AML-193 (cell line): ENCODE measurements around the gene TEF.
A peak's percentile ranks its signal among the peaks of the same experiment; 100 is the strongest.
"Not testable (repeated sequence)": the region's sequence is repeated elsewhere in the genome, so short reads cannot be mapped to it uniquely, and the experiment has no call there.

Experiments
- DNase-seq, 2 experiments: peaks; one replicate each; lab custom pipeline; 2025; lab: John Stamatoyannopoulos, UW

Gene TEF

GRCh38 chr22:41382610-41383009 lies 868 bp downstream of the TEF start:
- DNase-seq, result no peak

- no peak for DNase-seq
These were observed 1.3 kb downstream of the TEF start for GRCh38 chr22:41383085-41383484.

DNA sequence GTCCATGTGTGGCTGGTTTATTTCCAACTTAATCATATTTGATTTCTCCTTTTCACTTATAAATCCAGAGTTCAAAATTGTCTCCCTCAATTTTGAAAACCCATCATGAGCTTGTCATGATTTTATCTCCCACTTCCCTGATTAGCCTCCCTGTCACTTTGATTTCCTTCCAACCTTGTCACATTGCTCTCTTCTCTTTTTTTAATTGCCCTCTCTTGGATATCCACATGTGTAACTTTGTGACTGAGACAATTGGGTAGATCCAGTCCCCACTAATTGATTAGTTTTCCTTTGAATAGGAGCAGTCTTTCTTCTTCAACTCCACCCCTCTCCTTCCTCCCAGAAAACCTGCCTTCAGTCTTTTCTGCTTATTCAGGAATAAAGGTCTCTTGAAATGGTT lies 2.4 kb downstream of the TEF start:
- DNase-seq, result no peak

DNA sequence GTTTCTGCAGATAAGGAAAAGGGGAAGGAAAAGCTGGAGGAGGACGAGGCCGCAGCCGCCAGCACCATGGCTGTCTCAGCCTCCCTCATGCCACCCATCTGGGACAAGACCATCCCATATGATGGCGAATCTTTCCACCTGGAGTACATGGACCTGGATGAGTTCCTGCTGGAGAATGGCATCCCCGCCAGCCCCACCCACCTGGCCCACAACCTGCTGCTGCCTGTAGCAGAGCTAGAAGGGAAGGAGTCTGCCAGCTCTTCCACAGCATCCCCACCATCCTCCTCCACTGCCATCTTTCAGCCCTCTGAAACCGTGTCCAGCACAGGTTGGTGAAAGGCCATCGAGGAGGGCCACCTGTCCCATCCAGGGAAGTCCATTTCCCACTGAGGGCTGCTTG lies 5.6 kb downstream of the TEF start:
- no peak for DNase-seq

DNA sequence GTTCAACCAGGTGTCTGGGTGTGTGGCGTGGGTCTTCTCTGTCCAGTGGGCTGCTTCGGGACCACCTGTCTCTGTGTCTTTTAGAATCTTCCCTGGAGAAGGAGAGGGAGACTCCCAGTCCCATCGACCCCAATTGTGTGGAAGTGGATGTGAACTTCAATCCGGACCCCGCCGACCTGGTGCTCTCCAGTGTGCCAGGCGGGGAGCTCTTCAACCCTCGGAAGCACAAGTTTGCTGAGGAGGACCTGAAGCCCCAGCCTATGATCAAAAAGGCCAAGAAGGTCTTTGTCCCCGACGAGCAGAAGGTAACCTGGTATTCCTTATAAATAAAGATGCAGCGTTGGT lies 12.2 kb downstream of the TEF start:
- DNase-seq, result no peak

- DNase-seq, result no peak
These were observed 13.9 kb downstream of the TEF start for GRCh38 chr22:41395531-41396240.

DNA sequence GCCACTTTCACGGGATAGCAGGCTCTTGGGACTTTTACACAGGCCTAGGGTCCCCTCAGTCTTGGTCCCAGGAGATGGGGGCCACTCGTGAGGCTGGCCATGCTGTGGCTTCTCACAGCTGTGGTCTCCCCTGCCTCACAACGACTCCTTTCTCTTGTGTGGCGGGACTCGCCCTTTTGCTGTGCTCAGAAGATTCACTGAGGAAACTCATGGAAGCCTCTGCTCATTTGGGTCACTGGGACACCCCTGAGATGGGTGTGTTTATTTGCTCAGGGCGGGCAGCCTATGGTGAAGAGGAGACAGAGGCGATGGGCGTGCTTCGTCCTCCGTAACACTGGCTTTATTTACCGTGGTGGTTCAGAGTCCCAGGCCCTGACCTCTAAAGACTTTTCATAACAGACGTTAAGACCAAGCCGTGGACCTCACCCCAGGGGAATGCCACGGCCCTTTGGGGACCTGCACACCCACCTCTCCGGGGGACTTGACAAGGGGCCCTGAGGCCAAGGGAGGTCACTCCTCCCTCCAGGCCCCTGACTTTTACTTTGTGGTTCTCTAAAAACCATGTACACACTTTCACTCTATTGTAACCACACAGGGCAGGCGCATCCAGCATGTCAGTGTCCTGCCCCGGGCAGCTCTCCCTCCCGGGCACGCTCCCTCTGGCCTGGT lies 15.5 kb downstream of the TEF start:
- DNase-seq, result no peak

- no peak for DNase-seq
These were observed 17.2 kb downstream of the TEF start for GRCh38 chr22:41398921-41399320.

DNA sequence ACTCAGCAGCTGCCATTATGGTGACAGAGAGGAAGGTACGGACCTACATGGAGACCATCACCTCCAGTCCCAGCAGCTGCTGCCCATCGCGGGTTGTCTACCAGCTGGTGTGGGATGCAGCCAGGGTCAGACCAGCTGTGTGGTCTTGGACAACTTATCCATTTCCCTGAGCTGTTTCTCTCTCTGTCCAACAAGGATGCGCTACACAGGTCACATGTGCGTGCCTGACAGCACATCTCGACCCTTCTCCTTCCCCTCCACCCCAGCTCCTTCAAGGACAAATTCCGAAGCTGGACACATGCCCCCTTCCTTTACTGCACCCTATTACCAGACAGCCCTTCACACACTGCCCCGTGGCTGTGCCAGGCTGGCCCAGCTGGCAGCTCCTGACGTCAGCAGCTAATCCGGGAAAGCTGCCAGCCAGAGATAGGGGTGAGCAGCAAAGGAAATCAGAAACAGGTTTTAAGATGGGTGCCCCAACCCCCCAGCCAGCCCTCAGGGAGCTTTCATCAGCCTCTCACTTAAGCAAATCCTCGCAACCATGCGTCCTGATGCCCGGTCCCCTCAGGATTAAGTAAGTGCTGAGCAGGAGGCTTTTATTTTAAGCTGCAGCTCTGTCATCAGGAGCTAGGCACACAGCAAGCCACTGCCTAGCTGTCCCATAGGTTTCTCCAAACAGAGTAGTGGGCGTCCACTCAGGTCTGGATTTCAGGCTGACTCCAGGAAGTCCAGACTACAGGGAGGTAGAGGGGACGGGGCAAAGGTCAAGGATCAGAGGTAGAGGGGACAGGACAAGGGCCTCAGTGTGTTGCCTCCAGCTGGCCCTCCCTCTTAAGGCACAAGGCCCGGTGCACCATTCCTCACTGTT lies 20.3 kb downstream of the TEF start:
- DNase-seq, result no peak

DNA sequence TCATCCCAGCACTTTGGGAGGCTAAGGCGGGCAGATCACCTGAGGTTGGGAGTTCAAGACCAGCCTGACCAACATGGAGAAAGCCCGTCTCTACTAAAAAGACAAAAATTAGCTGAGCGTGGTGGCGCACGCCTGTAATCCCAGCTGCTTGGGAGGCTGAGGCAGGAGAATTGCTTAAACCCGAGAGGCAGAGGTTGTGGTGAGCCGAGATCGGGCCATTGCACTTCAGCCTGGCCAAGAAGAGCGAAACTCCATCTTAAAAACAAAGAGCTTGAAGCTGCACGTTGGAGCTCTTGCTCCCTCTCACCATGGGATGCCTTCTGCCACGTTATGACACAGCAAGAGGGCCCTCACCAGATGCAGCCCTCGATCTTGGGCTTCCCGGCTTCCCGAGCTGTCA lies 21.1 kb downstream of the TEF start:
- not testable (repeated sequence) for DNase-seq

DNA sequence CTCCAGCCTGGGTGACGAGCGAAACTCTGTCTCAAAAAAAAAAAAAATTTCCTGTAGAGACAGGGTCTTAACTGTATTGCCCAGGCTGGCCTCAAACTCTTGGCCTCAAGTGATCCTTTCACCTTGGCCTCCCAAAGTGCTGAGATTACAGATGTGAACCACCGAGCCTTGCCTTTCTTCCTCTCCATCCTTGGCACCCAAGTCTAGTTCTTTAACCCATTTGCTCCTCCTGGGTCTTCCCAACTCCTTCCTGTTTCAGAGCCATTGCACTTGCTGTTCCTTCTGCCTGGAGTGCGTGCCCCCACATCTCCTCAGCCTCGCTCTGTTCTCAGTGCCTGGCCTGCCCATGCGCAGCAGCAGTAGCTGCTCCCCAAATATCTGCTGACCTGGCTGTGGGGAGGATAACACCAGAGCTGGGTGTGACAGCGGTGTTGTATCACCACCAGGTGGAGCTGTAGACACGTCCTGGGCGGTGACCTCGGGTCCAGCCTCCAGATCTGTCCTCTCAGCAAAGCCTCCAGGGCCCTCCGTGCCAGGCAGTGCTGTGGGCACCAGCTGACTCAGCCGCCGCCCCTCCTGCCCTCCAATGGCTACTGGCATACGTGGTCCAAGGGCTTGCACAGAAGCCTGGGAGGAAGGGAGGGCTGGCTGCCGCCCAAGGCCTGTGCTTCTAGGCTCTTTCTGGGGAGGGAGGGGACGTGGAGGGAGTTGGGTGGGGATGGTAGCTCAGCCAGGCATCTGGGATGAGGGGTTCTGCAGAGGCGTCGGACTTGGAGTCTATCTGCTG lies 22.0 kb downstream of the TEF start:
- DNase-seq, result peak; percentile 72 to 86

GRCh38 chr22:41405588-41405987 lies 23.8 kb downstream of the TEF start:
- no peak for DNase-seq

- DNase-seq, result no peak
These were observed 24.7 kb downstream of the TEF start for GRCh38 chr22:41406410-41406809.

- DNase-seq, result no peak
These were observed 25.7 kb downstream of the TEF start for GRCh38 chr22:41407433-41407832.

GRCh38 chr22:41408665-41409064 lies 26.9 kb downstream of the TEF start:
- no peak for DNase-seq

- DNase-seq, result no peak
These were observed 28.6 kb downstream of the TEF start for GRCh38 chr22:41410311-41410751.

- no peak for DNase-seq
These were observed 29.5 kb downstream of the TEF start for GRCh38 chr22:41411021-41411851.

DNA sequence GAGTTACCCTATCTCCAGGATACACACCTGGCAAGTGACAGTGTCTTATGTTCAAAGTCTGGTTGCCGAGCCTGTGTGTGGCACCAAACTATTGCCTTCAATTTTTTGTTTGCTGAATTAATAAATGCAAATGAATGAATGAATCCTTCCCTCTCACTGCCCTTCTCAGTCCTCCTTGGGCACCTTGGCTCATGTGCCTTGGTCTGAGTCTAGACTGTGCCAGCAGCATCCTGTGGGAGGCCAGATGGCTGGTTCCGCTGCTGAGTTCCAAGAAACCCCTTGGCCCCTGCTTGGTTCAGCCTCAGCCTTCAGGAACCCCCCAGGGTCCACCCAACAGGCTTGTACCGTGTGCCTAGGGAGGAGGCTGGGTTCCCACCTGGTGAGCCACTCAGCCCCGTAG lies 33.8 kb downstream of the TEF start:
- no peak for DNase-seq

DNA sequence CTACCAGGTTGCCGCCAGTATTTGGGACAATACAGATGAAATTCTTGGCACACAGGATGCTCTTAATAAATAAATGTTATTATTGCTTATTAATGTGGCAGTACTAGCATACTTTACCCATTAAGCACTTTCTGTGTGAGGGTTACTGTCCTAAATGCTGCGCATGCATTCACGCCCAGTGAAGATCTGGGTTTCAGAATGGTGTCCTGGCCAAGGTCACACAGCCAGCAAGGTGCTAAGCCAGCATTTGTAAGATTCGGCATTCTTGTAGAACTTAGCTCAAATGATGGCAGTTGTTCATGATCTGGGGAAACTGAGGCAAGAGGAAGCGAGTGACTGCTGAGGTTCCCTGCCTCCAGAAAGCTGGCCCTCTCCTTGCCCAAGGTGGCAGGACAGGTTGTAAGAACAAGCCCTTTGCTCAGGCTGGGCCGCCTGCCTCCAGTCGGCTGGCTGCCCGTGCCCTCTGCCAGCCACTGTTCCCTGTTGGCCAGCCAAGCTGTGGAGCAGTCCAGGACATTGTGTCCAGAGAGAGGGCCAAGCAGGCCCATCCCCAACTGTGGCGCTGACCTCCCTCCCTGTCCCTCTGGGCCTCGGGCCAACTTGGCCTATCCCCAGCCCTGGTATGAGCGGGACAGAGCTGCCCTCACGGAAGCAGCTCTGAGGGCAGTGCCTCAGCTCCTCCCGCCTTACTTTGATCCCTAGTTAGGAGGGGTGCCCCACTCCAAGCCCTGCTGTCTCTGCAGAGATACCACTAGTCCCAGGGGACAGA lies 36.1 kb downstream of the TEF start:
- no peak for DNase-seq

GRCh38 chr22:41418717-41419116 lies 37.0 kb downstream of the TEF start:
- DNase-seq, result no peak
